ENCODE results near the gene SETD2. TPM values are rescaled to one million over a fixed set of nuclear protein-coding genes. Genes with fewer than 3 reads are reported as not detected.

SETD2 gene
- total and polyA plus RNA-seq, 2 of the 8 experiments (the other 6 are each of a cell fraction or from before 2014, with no cell fraction given), result 15.7 to 46.3 TPM

DNA sequence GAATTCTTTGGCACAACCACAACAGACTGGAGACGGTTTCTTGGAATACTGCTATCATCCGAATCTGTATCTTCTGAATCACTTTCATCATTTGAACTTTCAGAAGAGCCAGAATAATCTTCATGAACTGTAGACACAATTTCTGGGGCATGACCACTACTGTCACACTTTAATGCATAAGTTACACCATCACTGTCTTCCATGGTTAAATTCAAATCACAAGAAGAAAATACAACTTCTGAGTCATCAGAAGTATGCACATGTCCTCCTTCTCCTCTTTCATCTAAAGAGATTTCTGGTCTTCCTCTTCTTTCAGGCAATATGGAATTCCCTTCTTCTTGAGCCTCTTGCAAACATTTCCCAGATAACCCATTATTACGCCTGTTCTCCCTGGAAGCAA, 42.5 kb downstream of the SETD2 start:
- H4K20me1 ChIP-seq (replicated peaks in 1 of 2; ENCODE audit: control insufficient read depth in 1 of 2, insufficient read depth in 2 of 2, low read length in 2 of 2), result peaks cover 0 to 2% of the 10 kb centered on the region in 2 experiments
- CTCF ChIA-PET (ENCODE audit: partially characterized antibody), result no interaction called here
- H3K36me3 ChIP-seq (ENCODE audit: control insufficient read depth in 2 of 4, insufficient read depth in 4 of 4, low read length in 3 of 4), result peaks cover 5 to 46% (median 22%) of the 10 kb centered on the region in 4 experiments; a peak in 6 of 8 replicates
- TF ChIP-seq EZH2 (IDR thresholded peaks at IDR 0.05; ENCODE audit: low read depth, low read length, severe bottlenecking), result no peak
- TF ChIP-seq BCL11A (IDR thresholded peaks at IDR 0.05; ENCODE audit: low read depth in 2 of 2, low read length in 2 of 2), result no peak
- TF ChIP-seq, protein P1, sequence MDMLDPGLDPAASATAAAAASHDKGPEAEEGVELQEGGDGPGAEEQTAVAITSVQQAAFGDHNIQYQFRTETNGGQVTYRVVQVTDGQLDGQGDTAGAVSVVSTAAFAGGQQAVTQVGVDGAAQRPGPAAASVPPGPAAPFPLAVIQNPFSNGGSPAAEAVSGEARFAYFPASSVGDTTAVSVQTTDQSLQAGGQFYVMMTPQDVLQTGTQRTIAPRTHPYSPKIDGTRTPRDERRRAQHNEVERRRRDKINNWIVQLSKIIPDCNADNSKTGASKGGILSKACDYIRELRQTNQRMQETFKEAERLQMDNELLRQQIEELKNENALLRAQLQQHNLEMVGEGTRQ (IDR thresholded peaks at IDR 0.05; ENCODE audit: low read length), result no peak
- TF ChIP-seq MAX (IDR thresholded peaks at IDR 0.05), result no peak
- no peak for TF ChIP-seq CHD1 (IDR thresholded peaks at IDR 0.05; ENCODE audit: low read depth, low read length)
- no peak for TF ChIP-seq ATF2 (IDR thresholded peaks at IDR 0.05; ENCODE audit: low read length)
- TF ChIP-seq, protein P2, sequence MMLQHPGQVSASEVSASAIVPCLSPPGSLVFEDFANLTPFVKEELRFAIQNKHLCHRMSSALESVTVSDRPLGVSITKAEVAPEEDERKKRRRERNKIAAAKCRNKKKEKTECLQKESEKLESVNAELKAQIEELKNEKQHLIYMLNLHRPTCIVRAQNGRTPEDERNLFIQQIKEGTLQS (IDR thresholded peaks at IDR 0.05; ENCODE audit: insufficient read depth, low read depth, low read length), result no peak
- no peak for TF ChIP-seq GTF2F1 (IDR thresholded peaks at IDR 0.05; ENCODE audit: borderline replicate concordance, low read depth, low read length)
- TF ChIP-seq FOSL1 (IDR thresholded peaks at IDR 0.05; ENCODE audit: insufficient read depth, low read depth, low read length), result no peak
- TF ChIP-seq RXRA (IDR thresholded peaks at IDR 0.05; ENCODE audit: insufficient read depth, low read depth, low read length), result no peak

More for the DNA sequence above, 42.5 kb downstream of the SETD2 start:
- H3K18ac ChIP-seq (ENCODE audit: extremely low read depth, low read length), result no peak overlapping the region
- no peak overlapping the region for H2BK20ac ChIP-seq (ENCODE audit: low read length)
- H3K56ac ChIP-seq (replicated peaks; ENCODE audit: insufficient read length, low read depth, low read length), result no peak overlapping the region
- no peak overlapping the region for H4K5ac ChIP-seq (ENCODE audit: insufficient read length, low read depth, low read length)
- H3K4me2 ChIP-seq (ENCODE audit: insufficient read depth in 1 of 2, low read depth in 2 of 2, low read length in 2 of 2), result no peak overlapping the region
- H4K91ac ChIP-seq (replicated peaks; ENCODE audit: insufficient read length, low read length), result no peak overlapping the region
- no peak overlapping the region for H2BK15ac ChIP-seq (ENCODE audit: low read length)
- no peak overlapping the region for H3K14ac ChIP-seq (ENCODE audit: insufficient read length)
- no peaks in the 10 kb centered on the region for H3K23me2 ChIP-seq (ENCODE audit: low read depth, low read length)
- H2AFZ ChIP-seq (ENCODE audit: low read length), result no peak overlapping the region
- no peak overlapping the region for H2BK5ac ChIP-seq (ENCODE audit: low read depth, low read length)
- H3K4ac ChIP-seq (replicated peaks; ENCODE audit: insufficient read length, low read depth, low read length), result no peak overlapping the region
- no peak overlapping the region for H3K23ac ChIP-seq (ENCODE audit: insufficient read length)
- H3K4me3 ChIP-seq (ENCODE audit: extremely low read depth in 1 of 4, insufficient read depth in 2 of 4, low read depth in 3 of 4, low read length in 4 of 4), result no peak overlapping the region
- H3K9ac ChIP-seq (replicated peaks in 1 of 4; ENCODE audit: extremely low read depth in 1 of 4, low read depth in 3 of 4, low read length in 3 of 4), result no peak overlapping the region
- no peak overlapping the region for H2BK12ac ChIP-seq (ENCODE audit: low read depth, low read length)
- no peak overlapping the region for H4K8ac ChIP-seq (ENCODE audit: extremely low read depth, insufficient read depth, low read length)
- H2BK120ac ChIP-seq (replicated peaks; ENCODE audit: low read depth, low read length), result no peak overlapping the region
- no peak overlapping the region for H2AK5ac ChIP-seq (ENCODE audit: low read depth, low read length)
- FAIRE-seq (no peak), DNase-seq (ENCODE audit: low read depth in 1 of 2, low spot score in 2 of 2) (no peak)
- H3K9me3 ChIP-seq (ENCODE audit: insufficient read depth in 2 of 2, low read depth in 1 of 2, low read length in 1 of 2), result no peaks in the 10 kb centered on the region
- peaks cover 0 to 10% of the 10 kb centered on the region in 2 experiments; a peak in 3 of 4 replicates for H3K79me2 ChIP-seq (ENCODE audit: control insufficient read depth in 1 of 2, insufficient read depth in 2 of 2, low read length in 2 of 2)
- POLR2A ChIA-PET (ENCODE audit: partially characterized antibody), result no interaction called here
- H3K79me1 ChIP-seq (ENCODE audit: low read depth, low read length), result no peaks in the 10 kb centered on the region; the same call in 1 of the 2 replicates
- 85% methylated on average over 3 of the region's 3 CpGs; no CpG with 5 or more reads in 1 of the 2 experiments for WGBS, 2 experiments (ENCODE audit: extremely low coverage in 1 of 2, insufficient coverage in 1 of 2, insufficient read length in 1 of 2, insufficient replicate concordance in 2 of 2, low coverage in 1 of 2, low lambda C conversion rate in 2 of 2, missing lambda C conversion rate in 1 of 2)
- no peaks in the 10 kb centered on the region for H3K27me3 ChIP-seq (replicated peaks in 1 of 4; ENCODE audit: control insufficient read depth in 3 of 4, extremely low read depth in 1 of 4, insufficient read depth in 3 of 4, low read length in 3 of 4)
- H3K27ac ChIP-seq (ENCODE audit: low read depth, low read length), result no peak overlapping the region
- no peaks in the 10 kb centered on the region for H3K4me1 ChIP-seq (replicated peaks in 1 of 4; ENCODE audit: control insufficient read depth in 3 of 4, insufficient read depth in 4 of 4, low read length in 3 of 4)

All from H1 (cell line).